HepG2 (cell line): ENCODE results near the gene UBE2D3. TPM values are rescaled to one million over a fixed set of nuclear protein-coding genes. Genes with fewer than 3 reads are reported as not detected.

Experiments used
- NAIF1 ChIP-seq: sonication (generic); formaldehyde crosslinking; IDR thresholded peaks from 2 replicates; pipeline ENCODE4 v1.5.0; 2020; ENCODE audit warnings: mild to moderate bottlenecking, missing genetic modification reagents, borderline replicate concordance
- SNAPC4 ChIP-seq: sonication (generic); formaldehyde crosslinking; IDR thresholded peaks from 2 replicates; pipeline ENCODE4 v1.4.0; 2020; ENCODE audit warnings: mild to moderate bottlenecking, missing genetic modification reagents
- ZBTB26 ChIP-seq: IDR thresholded peaks from 2 replicates; pipeline ENCODE4 v1.6.1; 2016; ENCODE audit warnings: missing compliant biosample characterization, missing genetic modification reagents, borderline replicate concordance
- ZNF142 ChIP-seq: sonication (generic); formaldehyde crosslinking; IDR thresholded peaks from 2 replicates; pipeline ENCODE4 v1.4.0; 2020; ENCODE audit warnings: missing genetic modification reagents
- ZNF510 ChIP-seq: sonication (generic); formaldehyde crosslinking; IDR thresholded peaks from 2 replicates; pipeline ENCODE4 v1.4.0; 2020; ENCODE audit warnings: low read depth, mild to moderate bottlenecking, missing genetic modification reagents
- ZNF646 ChIP-seq: sonication (generic); formaldehyde crosslinking; IDR thresholded peaks from 2 replicates; pipeline ENCODE4 v1.9.0; 2021; ENCODE audit warnings: mild to moderate bottlenecking, missing genetic modification reagents
- polyA plus RNA-seq, 8 experiments: library from polyadenylated mRNA; depleted of rRNA in 3 of 8; stranded (reverse) in 7 of 8; unstranded in 1 of 8; fragments of >200 nt; fragmentation: Illumina TruSeq in 4 of 8; extraction: Trizol in 4 of 8; gene quantifications; 2 replicates each; pipeline versions ENCODE4 v1.2.1 to v1.2.3, GENCODE V29; 2011 to 2016; ENCODE audit warnings: low read depth in 4 of 8, missing spikeins in 1 of 8, mixed read lengths in 1 of 8; ENCODE audit not compliant: insufficient read depth in 1 of 8
- total RNA-seq, 5 experiments: library from RNA; depleted of rRNA; stranded (reverse); fragments of >200 nt; fragmentation: Illumina TruSeq; extraction: Trizol; gene quantifications; 2 replicates each; pipeline ENCODE4 v1.2.3, GENCODE V29; 2016; ENCODE audit warnings: low read depth in 1 of 5

UBE2D3 gene
- total and polyA plus RNA-seq, 2 of the 13 experiments (the other 11 are each of a cell fraction or from before 2014, with no cell fraction given), result 224 to 293 TPM

- TF ChIP-seq ZNF646 (CRISPR knock-in tag), result no peak
- no peak for TF ChIP-seq ZNF142 (CRISPR knock-in tag)
- TF ChIP-seq NAIF1 (CRISPR knock-in tag), result 0 out of 2 replicates have a peak, but pooled peaks have one; percentile 24
- no peak for TF ChIP-seq ZNF510 (CRISPR knock-in tag)
- TF ChIP-seq ZBTB26 (CRISPR knock-in tag), result no peak
- no peak for TF ChIP-seq SNAPC4 (CRISPR knock-in tag)
Measured at GRCh38 chr4:102868153-102868780, 40.9 kb upstream of the UBE2D3 start (continued).
